Fibroblast of pulmonary artery (primary cell): Measurements from ENCODE around the gene MSN.

Experiments
- DNase-seq: peaks from one replicate; pipeline ENCODE4 v3.0.0-alpha.2; 2010; ENCODE audit warnings: low read depth
- H3K4me3 ChIP-seq: replicated peaks from 2 replicates; pipeline ENCODE4 v1.5.1; 2011; ENCODE audit warnings: low read depth, mild to moderate bottlenecking, control low read depth, low read length, moderate library complexity
- CTCF ChIP-seq: IDR thresholded peaks from 2 replicates; pipeline ENCODE4 v1.5.1; 2011; ENCODE audit warnings: mild to moderate bottlenecking, control low read depth, low read length, inconsistent platforms; ENCODE audit errors: missing control alignments

The MSN gene

GRCh38 chrX:65697211-65697641 is 29.8 kb downstream of the MSN start:
- H3K4me3 ChIP-seq, result no peak overlapping the region
- TF ChIP-seq CTCF, result no peak
- DNase-seq, result peak; percentile 47

- no peak overlapping the region for H3K4me3 ChIP-seq
- no peak for TF ChIP-seq CTCF
- peak; percentile 45 for DNase-seq
These were observed 30.7 kb downstream of the MSN start for GRCh38 chrX:65697915-65698796.

GRCh38 chrX:65702956-65703355 is 35.5 kb downstream of the MSN start:
- DNase-seq, result no peak
- no peak for TF ChIP-seq CTCF
- no peak overlapping the region for H3K4me3 ChIP-seq

- TF ChIP-seq CTCF, result no peak
- no peak overlapping the region for H3K4me3 ChIP-seq
- no peak for DNase-seq
These were observed 38.0 kb downstream of the MSN start for GRCh38 chrX:65705439-65705838.

- no peak for TF ChIP-seq CTCF
- no peak overlapping the region for H3K4me3 ChIP-seq
- peak; percentile 87 for DNase-seq
These were observed 38.8 kb downstream of the MSN start for GRCh38 chrX:65706041-65706828.

GRCh38 chrX:65707151-65707550 is 39.7 kb downstream of the MSN start:
- H3K4me3 ChIP-seq, result no peak overlapping the region
- no peak for TF ChIP-seq CTCF
- peak; percentile 33 for DNase-seq
